ENCODE measurements around the gene PACS2.
"Not testable (repeated sequence)": the region's sequence is repeated elsewhere in the genome, so short reads cannot be mapped to it uniquely, and the experiment has no call there.

The PACS2 gene

GRCh38 chr14:105288936-105289335 lies 25.6 kb upstream of the PACS2 start:
- not testable (repeated sequence) for DNase-seq (ENCODE audit: low read depth in 2 of 2)

- no peak for DNase-seq (ENCODE audit: low read depth in 2 of 2)
Observed at GRCh38 chr14:105290621-105291346, 23.8 kb upstream of the PACS2 start.

DNA sequence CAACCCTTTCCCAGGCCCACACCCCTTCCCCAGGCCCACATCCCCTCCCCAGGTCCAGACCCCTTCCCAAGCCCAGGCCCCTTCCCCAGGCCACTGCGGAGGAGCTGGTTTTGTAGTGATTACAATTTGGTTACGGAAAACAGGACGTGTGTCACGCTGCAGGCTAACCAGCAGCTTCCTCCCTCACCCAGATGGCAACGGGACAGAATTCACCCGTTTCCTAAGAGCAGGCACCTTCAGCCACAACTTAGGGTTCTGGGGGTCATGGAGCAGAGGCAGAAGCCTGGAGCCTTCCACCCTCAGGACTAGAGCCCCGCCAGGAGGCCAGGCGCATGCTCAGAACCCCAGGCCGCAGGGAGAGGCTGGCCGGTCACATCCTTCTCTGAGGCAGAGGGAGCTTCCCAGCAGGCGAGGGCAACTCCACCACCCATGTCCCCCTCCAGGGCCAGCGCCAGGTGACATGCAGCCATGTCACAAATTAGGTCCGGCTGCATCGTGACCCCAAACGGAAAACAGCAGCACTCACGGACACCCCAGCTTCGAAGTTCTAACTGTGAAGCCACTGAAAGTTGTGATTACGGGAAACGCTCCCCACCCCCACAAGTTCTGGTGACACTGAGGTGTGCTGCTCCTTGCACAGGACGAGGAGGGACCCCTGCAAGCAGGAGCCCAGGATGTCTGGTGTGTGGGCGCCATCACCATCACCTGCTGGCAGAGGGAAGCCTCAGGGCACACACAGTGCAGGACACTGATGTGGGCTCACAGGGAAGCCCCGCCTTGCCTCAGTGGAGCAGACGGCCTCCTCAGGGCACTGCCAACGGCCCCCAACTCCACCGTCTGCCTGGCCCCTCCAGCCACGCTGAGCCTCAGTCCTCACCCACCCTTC lies 21.5 kb upstream of the PACS2 start:
- no peak for DNase-seq (ENCODE audit: low read depth in 2 of 2)

- no peak for DNase-seq (ENCODE audit: low read depth in 2 of 2)
Observed at GRCh38 chr14:105294142-105294597, 20.4 kb upstream of the PACS2 start.

DNA sequence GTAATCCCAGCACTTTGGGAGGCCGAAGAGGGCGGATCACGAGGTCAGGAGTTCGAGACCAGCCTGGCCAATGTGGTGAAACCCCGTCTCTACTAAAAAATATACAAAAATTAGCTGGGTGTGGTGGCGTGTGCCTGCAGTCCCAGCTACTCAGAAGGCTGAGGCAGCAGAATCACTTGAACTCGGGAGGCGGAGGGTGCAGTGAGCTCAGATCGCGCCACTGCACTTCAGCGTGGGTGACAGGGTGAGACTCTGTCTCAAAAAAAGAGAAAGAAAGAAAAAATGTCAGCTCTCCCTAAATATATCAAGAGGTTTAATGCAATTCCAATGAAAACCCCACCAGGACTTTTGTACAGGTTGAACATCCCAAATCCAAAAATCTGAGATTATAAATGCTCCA lies 17.2 kb upstream of the PACS2 start:
- not testable (repeated sequence) for DNase-seq (ENCODE audit: low read depth in 2 of 2)

DNA sequence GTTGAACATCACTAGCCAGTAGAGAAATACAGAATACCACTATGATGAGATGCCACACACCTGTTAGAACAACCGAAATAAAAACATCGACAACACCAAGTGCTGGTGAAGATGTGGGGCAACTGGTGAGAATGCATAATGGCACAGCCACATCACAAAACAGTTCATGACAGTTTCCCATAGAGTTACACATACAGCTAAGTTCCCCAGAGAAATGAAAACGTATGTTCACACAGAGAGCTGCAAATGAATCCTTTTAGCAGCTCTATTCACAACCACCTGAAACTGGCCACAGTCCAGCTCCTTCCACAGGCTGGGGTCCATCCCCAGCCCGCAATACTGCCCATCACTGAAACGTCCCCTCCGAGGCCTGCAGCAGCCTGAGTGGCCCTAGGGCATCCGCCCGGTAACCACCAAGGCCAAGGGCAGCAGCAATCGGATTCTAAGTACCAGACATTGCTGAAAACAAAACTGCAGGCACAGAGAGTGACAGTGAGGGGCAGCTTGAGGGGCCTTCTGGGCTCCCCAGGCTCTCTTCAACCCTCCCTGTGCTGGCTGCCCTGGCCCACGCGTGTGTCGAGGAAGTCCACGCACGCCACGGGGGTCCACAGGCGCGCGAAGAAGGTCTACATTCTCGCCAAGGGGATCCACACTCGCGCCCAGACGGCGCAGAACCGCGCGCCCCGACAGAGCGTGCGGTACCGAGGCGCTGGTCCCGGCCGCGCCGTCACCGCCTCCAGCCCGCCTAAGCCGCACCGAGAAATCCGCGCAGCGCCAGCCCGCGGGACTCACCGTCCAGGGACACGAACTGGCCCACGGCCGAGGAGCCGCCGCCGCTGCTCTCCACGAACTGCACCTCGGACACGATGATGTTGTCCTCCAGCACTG lies 14.7 kb upstream of the PACS2 start:
- no peak for DNase-seq (ENCODE audit: low read depth in 2 of 2)

GRCh38 chr14:105300542-105301102 lies 13.9 kb upstream of the PACS2 start, which contains the start of gene BRF1:
TSS of gene BRF1 (minus strand) at chr14:105301001. CDS start at chr14:105300629, 372 bp downstream.
- peak; percentile 94 to 97 for DNase-seq (ENCODE audit: low read depth in 2 of 2)

DNA sequence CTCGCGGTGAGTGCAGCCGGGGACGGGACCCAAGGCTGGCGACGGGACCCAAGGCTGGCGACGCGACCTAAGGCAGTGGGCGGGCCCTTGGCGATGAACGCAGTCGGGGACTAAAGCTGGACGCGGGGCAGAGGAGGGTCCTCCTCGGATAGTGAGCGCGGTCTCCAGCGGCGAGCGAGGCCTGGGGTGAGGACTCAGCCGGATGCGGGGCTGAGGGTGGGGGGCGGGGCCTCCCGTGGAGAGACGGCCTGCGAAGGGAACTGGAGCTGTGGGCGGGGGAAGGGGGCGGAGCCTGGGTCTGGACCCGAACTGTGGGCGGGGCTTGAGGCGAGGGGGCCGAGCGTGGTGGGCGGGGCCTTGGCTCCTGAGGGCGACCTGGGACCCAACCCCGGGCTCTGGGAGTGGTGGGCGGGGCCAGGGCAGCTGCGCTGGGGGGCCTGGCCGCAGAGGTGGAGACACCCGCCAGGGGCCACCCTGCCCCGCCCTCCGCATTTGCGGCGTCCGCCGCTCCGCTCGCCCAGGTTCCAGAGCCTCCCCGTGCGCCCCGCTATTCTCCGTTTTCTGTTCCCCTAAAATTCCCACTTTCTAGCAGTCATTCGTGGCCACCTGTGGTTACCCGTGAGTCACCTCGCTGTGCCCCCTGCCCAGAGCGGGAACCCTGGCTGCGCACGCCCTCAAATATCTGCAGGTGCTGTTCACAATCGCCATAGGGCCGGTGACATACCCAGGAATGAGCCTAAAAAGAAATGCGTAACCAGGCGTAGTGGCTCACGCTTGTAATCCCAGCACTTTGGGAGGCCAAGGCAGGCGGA lies 13.2 kb upstream of the PACS2 start:
- peak; percentile 98 for DNase-seq (ENCODE audit: low read depth in 2 of 2)

- not testable (repeated sequence) for DNase-seq (ENCODE audit: low read depth in 2 of 2)
Observed at GRCh38 chr14:105301915-105302249, 12.7 kb upstream of the PACS2 start.

GRCh38 chr14:105303949-105304348 lies 10.6 kb upstream of the PACS2 start:
- DNase-seq (ENCODE audit: low read depth in 2 of 2), result no peak

DNA sequence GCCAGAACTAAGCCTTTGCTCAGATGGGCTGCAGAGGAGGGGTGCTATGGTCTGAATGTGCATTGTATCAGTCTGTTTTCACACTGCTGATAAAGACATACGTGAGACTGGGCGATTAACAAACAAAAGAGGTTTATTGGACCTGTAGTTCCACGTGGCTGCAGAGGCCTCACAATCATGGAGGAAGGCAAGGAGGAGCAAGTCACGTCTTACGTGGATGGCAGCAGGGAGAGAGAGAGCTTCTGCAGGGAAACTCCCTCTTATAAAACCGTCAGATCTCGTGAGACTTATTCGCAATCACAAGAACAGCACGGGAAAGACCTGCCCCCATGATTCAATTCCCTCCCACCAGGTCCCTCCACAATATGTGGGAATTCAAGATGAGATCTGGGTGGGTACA lies 10.0 kb upstream of the PACS2 start:
- no peak for DNase-seq (ENCODE audit: low read depth in 2 of 2)

DNA sequence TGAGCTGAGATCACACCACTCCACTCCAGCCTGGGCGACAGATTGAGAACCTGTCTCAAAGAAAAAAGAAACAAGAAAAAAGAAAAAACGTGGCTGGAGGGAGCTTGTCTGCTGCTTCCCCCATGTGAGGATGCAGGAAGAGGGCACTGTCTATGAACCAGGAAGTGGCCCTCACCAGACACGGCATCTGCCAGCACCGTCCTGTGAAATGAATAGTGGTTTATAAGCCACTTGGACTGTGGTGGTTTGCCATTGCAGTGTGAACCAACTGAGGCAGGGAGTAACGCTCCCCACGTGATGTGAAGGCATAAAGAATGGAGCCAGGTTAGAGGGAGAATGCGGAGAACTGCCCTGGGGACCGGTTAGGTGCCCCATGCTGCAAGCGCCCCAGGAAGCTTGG lies 9.2 kb upstream of the PACS2 start:
- DNase-seq (ENCODE audit: low read depth in 2 of 2), result no peak

- DNase-seq (ENCODE audit: low read depth in 2 of 2), result no peak
Observed at GRCh38 chr14:105305791-105306190, 8.8 kb upstream of the PACS2 start.

- no peak for DNase-seq (ENCODE audit: low read depth in 2 of 2)
Observed at GRCh38 chr14:105307052-105307727, 7.4 kb upstream of the PACS2 start.

GRCh38 chr14:105309371-105309770 lies 5.2 kb upstream of the PACS2 start:
- no peak for DNase-seq (ENCODE audit: low read depth in 2 of 2)

GRCh38 chr14:105311838-105312237 lies 2.7 kb upstream of the PACS2 start:
- no peak for DNase-seq (ENCODE audit: low read depth in 2 of 2)

DNA sequence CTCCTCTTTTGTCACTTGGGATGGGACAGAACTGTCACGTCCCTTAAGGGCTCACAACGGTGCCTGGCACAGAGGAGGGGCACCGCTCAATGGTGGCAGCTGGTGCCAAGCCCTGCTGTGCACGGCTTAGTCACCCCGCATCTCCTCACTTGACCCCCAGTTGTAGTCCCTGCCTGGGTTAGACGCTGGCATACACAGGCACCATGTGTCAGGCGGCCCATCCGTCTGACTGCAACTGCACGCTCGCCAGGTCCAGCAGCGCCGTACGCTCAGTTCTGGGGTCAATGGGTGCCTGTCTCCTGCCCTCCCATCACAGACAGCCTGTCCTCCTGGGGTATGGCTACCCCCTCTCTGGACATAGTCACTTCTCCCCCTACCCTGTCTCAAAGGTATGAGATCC lies 1.6 kb upstream of the PACS2 start:
- no peak for DNase-seq (ENCODE audit: low read depth in 2 of 2)

GRCh38 chr14:105313381-105314286 lies 914 bp upstream of the PACS2 start:
- DNase-seq (ENCODE audit: low read depth in 2 of 2), result no peak

- DNase-seq (ENCODE audit: low read depth in 2 of 2), result no peak
Observed at GRCh38 chr14:105315211-105315721, 718 bp downstream of the PACS2 start.
